NB4 (cell line): ENCODE results near the gene HELZ.

Experiments used
- POLR2A ChIP-seq: IDR thresholded peaks from 2 replicates; pipeline ENCODE4 v1.6.1; 2011; ENCODE audit warnings: mild to moderate bottlenecking; ENCODE audit not compliant: insufficient read length; ENCODE audit errors: extremely low read depth
- TF ChIP-seq, protein P1 (sequence below): IDR thresholded peaks from one replicate; pipeline ENCODE4 v1.5.1; 2012; ENCODE audit warnings: low read depth, low read length
- TF ChIP-seq, protein P2 (sequence below): IDR thresholded peaks from 2 replicates; pipeline ENCODE4 v1.6.1; 2011; ENCODE audit warnings: low read depth, low read length

DNA sequence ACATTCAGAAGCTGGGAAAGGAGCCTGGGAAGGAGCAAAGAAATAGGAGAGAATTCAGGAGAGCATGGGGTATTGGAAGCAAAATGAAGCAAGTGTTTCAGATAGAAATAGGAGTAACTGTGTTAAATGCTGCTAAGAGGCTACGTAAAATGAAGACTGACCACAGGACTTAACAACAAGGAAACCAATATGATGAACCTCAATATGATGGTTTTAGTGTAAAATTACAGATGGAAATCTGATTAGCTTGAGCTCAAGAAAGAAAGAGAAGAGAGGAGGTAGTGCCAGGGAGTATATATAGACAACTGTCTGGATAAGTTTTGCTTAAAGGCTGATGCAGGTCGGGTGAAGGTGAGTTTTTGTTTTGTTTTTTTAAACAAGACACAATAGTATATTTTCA lies 92.2 kb downstream of the HELZ start:
- TF ChIP-seq, protein P1, sequence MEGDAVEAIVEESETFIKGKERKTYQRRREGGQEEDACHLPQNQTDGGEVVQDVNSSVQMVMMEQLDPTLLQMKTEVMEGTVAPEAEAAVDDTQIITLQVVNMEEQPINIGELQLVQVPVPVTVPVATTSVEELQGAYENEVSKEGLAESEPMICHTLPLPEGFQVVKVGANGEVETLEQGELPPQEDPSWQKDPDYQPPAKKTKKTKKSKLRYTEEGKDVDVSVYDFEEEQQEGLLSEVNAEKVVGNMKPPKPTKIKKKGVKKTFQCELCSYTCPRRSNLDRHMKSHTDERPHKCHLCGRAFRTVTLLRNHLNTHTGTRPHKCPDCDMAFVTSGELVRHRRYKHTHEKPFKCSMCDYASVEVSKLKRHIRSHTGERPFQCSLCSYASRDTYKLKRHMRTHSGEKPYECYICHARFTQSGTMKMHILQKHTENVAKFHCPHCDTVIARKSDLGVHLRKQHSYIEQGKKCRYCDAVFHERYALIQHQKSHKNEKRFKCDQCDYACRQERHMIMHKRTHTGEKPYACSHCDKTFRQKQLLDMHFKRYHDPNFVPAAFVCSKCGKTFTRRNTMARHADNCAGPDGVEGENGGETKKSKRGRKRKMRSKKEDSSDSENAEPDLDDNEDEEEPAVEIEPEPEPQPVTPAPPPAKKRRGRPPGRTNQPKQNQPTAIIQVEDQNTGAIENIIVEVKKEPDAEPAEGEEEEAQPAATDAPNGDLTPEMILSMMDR, result no peak
- no peak for TF ChIP-seq POLR2A
- TF ChIP-seq, protein P2, sequence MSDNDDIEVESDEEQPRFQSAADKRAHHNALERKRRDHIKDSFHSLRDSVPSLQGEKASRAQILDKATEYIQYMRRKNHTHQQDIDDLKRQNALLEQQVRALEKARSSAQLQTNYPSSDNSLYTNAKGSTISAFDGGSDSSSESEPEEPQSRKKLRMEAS, result no peak
